Skeletal muscle satellite cell (primary cell): ENCODE results near the gene STX10.

ENCODE experiments used
- H3K27me3 ChIP-seq: 2 replicates; pipeline ENCODE4 v1.7.0; 2013; ENCODE audit warnings: low read length; ENCODE audit not compliant: control insufficient read depth, insufficient read depth
- H3K36me3 ChIP-seq: 2 replicates; pipeline ENCODE4 v1.7.0; 2013; ENCODE audit warnings: mild to moderate bottlenecking, control low read depth, low read length; ENCODE audit not compliant: insufficient read depth
- H3K4me1 ChIP-seq: 2 replicates; pipeline ENCODE4 v1.7.0; 2013; ENCODE audit warnings: low read length; ENCODE audit not compliant: control insufficient read depth, insufficient read depth
- H3K4me2 ChIP-seq: 2 replicates; pipeline ENCODE4 v1.7.0; 2013; ENCODE audit warnings: mild to moderate bottlenecking, low read length
- H3K4me3 ChIP-seq: 2 replicates; pipeline ENCODE4 v1.7.0; 2013; ENCODE audit warnings: low read length
- H3K9ac ChIP-seq: 2 replicates; pipeline ENCODE4 v1.7.0; 2013; ENCODE audit warnings: mild to moderate bottlenecking, low read depth, low read length, moderate library complexity
- H3K9me3 ChIP-seq: replicated peaks from 2 replicates; pipeline ENCODE4 v1.7.0; 2013; ENCODE audit warnings: mild to moderate bottlenecking, control low read depth, low read length

Gene STX10

DNA sequence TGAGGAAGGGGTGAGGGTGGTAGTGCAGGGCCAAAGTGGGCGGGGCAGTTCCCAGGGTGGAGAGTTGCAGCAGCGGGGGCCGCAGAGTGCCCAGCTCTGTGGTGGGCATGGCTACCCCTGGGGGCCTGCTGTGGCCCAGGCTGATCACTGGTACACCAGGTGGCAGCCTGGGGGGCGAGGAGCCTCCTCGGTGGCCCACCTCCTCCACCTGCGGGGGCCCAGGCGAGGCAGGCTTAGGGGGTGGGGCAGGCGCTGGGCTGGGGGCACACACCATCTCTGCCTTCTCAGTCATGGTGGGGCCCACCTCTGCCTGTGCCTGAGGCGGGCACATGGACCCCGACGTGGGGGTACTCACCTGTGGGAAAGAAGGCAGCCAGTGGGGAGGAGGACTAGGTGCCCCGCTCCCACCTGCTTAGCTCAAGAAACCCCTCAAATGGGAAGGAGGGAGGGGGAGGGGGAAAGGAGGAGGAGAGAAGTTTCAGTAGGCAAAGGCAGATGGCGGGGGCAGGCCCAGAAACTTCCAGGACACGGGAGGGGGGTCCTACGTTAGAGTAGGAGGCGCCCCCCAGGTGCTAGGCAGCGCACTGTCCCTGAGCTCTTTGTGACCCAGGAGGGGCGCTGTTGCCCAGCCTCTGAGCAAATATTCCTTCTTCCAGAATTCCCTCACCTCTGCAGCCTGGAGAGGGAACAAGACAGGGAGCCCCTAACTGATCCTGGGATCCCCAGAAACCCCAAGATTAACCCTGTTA lies 49.2 kb downstream of the STX10 start:
- no peaks in the 10 kb centered on the region for H3K27me3 ChIP-seq
- peaks cover 13% of the 10 kb centered on the region for H3K36me3 ChIP-seq
- no peaks in the 10 kb centered on the region for H3K9me3 ChIP-seq
- no peak overlapping the region for H3K4me2 ChIP-seq
- no peak overlapping the region for H3K9ac ChIP-seq
- H3K4me1 ChIP-seq, result peaks cover 12% of the 10 kb centered on the region
- no peak overlapping the region for H3K4me3 ChIP-seq

DNA sequence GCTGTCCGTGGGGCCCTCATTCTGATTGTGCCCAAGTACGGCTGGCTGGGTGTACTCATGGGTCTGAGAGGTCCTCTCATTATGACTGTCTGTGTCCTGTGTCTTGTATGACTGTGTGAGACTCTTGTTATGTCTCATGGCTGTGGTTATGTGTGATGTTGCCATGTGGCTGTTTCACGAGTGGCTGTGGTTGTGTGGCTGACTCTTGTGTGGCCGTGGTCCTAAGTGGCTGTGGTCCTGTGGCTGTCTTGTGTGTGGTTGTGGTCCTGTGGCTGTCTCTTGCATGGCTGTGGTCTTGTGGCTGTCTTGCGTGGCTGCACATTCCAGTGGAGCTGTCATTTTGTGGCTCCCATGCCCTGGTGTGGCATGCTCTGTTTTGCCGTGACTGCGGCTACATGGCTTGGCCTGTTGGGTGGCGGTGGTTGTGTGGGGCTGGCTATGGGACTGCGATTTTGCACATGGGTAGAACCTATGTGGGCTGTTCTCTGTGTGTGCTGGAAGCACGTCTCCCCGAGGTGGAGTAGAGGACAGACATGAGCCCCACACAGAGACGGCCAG lies 50.1 kb downstream of the STX10 start:
- no peak overlapping the region for H3K4me3 ChIP-seq

DNA sequence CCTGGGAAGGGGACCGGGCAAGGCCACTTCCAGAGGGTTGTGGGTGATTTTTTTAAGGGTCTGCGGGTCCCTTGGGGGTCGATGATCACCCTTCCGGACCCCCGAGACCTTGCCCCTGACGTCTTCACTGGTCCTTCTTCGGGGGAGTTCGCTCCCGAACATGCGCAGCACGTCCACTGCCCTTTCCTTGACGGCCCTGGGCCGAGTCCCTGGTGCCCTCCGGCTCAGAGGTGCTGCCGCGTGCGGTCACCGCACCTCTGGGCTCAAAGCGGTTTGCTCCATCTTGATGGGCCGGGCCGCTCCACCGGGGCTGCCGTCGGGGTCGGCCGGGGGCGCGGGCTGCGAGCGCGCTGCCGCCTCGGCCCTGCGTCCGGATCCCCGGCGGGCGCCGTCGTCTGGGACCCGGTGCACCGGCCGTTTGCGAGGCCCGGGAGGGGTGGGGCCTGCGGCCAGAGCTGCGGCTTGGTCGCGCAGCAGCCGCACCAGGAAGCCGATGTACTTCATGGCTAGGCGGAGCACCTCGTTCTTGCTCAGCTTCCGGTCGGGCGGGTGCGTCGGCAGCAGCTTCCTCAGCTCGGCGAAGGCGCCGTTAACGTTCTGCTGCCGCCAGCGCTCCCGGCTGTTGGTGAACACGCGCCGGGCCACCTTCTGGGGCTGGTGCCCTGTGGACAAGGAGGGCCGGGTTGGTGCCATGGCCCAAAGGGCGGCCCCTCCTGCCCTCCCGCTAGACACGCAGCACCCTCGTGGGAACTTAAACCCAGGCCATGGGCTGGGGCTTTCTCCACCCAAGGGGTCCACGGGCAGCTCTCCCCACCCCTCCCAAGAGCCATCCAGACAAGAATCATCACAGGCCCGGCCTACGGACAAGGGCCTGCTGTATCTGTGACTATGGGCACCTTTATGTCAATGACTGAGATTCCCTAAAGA lies 50.8 kb downstream of the STX10 start:
- no peak overlapping the region for H3K4me3 ChIP-seq
- no peaks in the 10 kb centered on the region for H3K9me3 ChIP-seq
- no peaks in the 10 kb centered on the region for H3K27me3 ChIP-seq
- H3K36me3 ChIP-seq, result peaks cover 11% of the 10 kb centered on the region
- H3K9ac ChIP-seq, result no peak overlapping the region
- peaks cover 12% of the 10 kb centered on the region for H3K4me1 ChIP-seq
- H3K4me2 ChIP-seq, result no peak overlapping the region

More for the DNA sequence above, 50.1 kb downstream of the STX10 start:
- H3K9ac ChIP-seq, result no peak overlapping the region
- peaks cover 12% of the 10 kb centered on the region for H3K4me1 ChIP-seq
- H3K27me3 ChIP-seq, result no peaks in the 10 kb centered on the region
- no peak overlapping the region for H3K4me2 ChIP-seq
- no peaks in the 10 kb centered on the region for H3K9me3 ChIP-seq
- peaks cover 15% of the 10 kb centered on the region for H3K36me3 ChIP-seq

DNA sequence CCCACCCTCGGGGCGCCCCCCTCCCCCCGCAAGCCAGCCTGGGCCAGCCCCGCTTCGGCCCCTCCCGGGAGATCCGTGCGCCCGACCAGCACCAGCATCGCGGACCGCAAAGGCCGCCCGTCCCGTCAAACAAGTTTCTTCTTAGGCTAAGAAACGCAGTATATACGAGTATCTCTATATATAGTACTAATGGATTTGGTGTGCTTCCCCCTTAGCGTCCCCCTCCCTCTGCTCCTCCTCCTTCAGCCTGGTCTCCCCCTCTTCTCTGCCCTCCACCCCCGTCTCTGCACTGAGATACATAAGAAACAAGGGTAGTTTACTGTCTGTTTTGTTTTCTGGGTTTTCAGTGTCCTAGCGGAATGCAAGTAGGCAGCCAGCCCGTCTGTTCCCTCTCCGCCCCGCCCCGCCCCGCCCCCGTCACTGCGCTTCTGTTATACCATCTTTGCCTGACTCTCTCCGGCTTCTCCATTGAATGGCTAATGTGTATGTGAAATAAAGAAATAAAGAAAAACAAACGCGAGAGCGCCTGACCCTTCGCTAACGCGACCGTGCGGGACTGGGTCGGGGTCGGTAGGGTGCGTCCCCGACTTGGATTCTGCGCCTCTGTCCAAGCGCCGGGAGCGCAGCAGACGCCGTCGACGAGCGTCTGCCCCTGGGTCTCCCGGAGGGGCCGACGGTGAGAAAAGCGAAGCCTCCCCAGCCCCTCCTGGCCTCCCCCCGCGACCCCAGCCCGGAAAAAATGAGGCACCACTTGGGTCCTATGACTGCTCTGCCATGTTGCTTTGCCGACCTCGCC lies 51.7 kb downstream of the STX10 start:
- H3K36me3 ChIP-seq, result peaks cover 14% of the 10 kb centered on the region
- H3K27me3 ChIP-seq, result no peaks in the 10 kb centered on the region
- no peaks in the 10 kb centered on the region for H3K9me3 ChIP-seq
- no peak overlapping the region for H3K4me2 ChIP-seq
- H3K9ac ChIP-seq, result no peak overlapping the region
- peaks cover 16% of the 10 kb centered on the region for H3K4me1 ChIP-seq
- no peak overlapping the region for H3K4me3 ChIP-seq

DNA sequence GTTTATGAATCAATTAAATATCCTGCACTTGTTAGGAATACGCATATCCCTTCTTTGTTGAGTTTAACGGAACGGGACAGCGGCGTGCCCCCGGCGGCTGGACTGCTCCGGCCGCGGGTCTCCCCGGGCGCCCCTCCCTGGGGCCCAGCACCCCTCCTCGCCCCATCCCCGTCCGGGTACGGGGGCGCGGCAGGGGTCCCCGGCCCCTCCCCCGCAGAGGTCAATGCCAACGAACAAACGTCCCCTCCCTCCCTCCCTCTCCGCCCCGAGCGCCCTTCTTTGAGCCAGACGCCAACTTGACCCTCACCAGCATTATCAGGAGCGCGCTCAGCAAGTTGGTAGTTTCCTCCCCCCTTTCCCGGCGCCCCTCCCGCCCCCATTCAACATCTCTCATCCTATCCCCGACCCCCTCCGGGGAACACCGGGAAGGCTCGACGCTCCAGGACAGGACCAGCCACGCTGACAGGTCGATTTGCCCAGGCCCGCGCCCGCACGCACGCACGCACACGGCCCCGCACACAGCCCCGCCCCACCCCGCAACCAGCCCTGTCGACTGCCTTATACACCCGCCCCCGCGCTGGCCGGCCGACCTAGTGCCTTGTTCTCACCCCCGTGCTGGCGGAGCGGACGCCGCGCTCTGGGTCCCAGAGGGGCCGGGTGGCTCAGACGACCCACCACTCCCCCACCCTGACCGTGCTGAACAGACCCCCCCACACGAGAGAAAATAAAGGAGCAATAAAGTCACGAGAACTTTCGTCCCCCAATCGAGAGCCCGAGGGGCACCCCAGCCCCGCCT lies 52.5 kb downstream of the STX10 start:
- peaks cover 10% of the 10 kb centered on the region for H3K4me1 ChIP-seq
- H3K9ac ChIP-seq, result no peak overlapping the region
- H3K9me3 ChIP-seq, result no peaks in the 10 kb centered on the region
- H3K4me2 ChIP-seq, result no peak overlapping the region
- peaks cover 14% of the 10 kb centered on the region for H3K36me3 ChIP-seq
- H3K27me3 ChIP-seq, result no peaks in the 10 kb centered on the region
- no peak overlapping the region for H3K4me3 ChIP-seq

DNA sequence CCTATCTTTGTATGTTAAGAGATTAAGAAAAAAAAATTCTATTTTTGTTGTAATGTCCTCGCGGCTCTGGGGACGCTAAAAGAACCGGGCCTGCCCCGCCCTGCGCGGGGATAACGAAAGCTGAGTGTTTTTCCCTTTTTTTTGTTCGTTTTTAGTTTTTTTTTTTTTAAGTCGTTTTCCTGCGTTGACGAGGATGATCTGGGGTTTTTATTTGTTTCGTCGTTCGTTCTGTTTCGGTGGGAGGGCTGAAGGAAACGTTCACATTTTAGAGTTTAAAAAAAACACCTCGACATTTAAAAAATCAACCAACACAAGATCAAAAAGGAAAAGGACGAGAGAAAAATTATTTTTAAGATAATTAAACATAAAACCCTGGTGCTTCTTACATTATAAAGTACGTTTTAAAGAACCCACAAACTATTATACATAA lies 53.1 kb downstream of the STX10 start:
- Histone ChIP-seq H3K4me2 (no peak overlapping the region), H3K27me3 (no peaks in the 10 kb centered on the region), H3K9me3 (no peaks in the 10 kb centered on the region), H3K4me3 (no peak overlapping the region), H3K4me1 (peaks cover 7% of the 10 kb centered on the region), H3K9ac (no peak overlapping the region), H3K36me3 (peaks cover 18% of the 10 kb centered on the region)

DNA sequence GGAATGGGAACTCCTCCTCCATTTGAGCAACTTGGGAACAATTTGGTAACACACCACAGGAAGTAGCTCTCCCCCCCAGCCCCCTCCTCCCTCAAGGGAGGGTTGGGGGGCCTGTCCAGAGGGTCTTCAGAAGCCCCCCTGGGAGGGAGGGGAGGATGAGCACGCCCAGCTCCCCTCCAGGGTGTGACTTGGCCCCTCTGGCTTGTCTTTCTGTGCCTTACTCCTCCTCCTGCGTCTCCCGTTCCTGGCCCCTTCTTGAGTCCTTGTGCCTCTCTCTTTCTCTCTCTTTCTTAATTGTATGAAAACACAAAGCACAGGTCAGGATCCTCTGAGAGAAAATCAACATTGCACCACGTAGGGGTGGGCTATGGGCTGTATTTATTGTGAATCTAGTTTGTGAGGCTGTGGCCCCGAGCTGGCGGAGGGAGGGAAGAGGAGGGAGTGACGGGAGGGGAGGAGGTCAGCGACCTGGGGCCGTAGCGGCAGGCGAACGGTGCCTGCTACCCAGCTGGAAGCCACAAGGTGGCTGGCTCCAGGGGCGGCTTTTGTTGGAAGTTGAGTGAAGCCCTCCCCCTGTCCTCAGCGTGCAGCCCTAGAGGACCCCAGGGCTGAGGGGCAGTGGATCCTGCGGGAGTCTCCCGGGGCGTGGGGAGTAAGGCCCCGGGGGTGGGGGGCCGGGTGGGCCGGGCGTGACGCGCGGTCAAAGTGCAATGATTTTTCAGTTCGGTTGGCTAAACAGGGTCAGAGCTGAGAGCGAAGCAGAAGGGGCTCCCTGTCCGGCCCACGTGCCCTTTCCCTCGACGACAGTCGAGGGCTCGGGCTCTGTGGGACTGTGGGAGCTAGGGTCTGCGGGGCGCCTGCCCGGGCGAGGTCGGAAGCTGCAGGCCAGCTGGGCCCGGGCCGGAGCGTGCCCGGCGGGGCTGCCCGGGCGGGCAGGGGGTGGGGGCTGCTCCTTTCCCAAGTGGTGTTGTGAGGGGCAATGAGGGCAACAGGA lies 53.9 kb downstream of the STX10 start:
- Histone ChIP-seq H3K9me3 (no peaks in the 10 kb centered on the region), H3K4me1 (peaks cover 15% of the 10 kb centered on the region), H3K9ac (no peak overlapping the region), H3K4me3 (no peak overlapping the region), H3K36me3 (peaks cover 18% of the 10 kb centered on the region), H3K4me2 (no peak overlapping the region), H3K27me3 (no peaks in the 10 kb centered on the region)

DNA sequence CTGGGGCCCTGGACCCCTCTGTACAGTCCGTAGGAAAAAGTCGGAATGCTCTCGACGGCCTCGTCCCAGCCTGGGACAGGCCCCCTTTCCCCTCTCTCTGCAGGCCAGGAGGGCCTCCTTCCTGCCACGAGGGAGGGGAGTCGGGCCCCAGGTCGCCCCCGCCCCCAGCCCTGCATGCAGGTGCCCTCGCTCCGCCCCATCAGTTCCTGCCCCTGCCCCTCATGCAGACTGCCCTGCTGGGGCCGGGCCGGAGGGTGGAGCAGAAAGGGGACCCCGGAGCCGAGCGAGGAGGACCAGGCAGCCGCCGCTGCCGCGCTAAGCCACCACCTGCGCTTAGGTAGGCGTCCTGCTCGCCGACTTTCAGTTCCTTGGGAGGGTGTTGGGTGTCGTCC lies 54.8 kb downstream of the STX10 start:
- H3K9ac ChIP-seq, result no peak overlapping the region
- no peak overlapping the region for H3K4me2 ChIP-seq
- no peaks in the 10 kb centered on the region for H3K9me3 ChIP-seq
- no peak overlapping the region for H3K4me3 ChIP-seq
- H3K36me3 ChIP-seq, result peaks cover 19% of the 10 kb centered on the region
- H3K4me1 ChIP-seq, result peaks cover 24% of the 10 kb centered on the region
- H3K27me3 ChIP-seq, result no peaks in the 10 kb centered on the region

DNA sequence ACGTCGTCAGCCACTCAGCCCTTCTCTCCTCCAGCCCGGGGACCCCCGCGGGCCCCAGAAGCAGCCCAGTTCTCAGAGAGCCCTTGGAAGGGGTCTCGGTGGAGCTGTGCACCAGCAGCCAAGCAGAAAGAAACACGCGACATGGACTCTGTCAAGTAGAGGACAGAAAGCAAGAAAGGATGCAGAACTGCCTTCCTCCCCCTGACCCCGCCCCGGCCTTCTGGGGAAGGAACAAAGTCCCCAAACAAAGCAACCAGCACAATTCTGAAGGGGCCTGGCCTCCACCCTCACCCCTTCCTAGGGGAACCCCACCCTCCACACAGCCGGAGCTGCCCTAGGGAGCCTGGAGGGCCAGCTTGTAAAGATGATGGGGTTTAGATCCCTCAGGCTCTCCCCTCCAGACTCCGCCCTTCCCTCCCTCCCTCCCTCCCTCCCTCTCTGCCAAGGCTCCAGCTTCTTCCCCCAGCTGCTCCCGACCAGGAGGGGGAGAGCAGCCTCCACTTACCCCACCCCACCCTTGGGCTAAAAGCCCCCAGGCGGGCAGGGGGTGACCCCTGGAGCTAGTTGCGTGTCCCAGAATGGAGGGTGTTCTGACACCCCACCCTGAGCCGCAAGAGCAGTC lies 55.3 kb downstream of the STX10 start:
- Histone ChIP-seq H3K4me3 (no peak overlapping the region), H3K9ac (no peak overlapping the region), H3K4me1 (peaks cover 28% of the 10 kb centered on the region)

More for the DNA sequence above, 55.3 kb downstream of the STX10 start:
- H3K36me3 ChIP-seq, result peaks cover 22% of the 10 kb centered on the region
- no peaks in the 10 kb centered on the region for H3K9me3 ChIP-seq
- H3K27me3 ChIP-seq, result no peaks in the 10 kb centered on the region
- no peak overlapping the region for H3K4me2 ChIP-seq
